H1 (cell line): ENCODE results near the gene GRK6.

Experiments
- HDAC2 ChIP-seq, 2 experiments: fragments of 300-600 bp in 1 of 2; sonication (generic) in 1 of 2; IDR thresholded peaks; 2 replicates each; pipeline ENCODE4 v1.6.1; 2011 to 2012; ENCODE audit warnings: low read depth in 2 of 2, low read length in 2 of 2, mild to moderate bottlenecking in 2 of 2, moderate library complexity in 2 of 2, borderline replicate concordance in 1 of 2, inconsistent platforms in 1 of 2
- MAFK ChIP-seq: IDR thresholded peaks from 2 replicates; pipeline ENCODE4 v1.6.1; 2012; ENCODE audit warnings: low read depth, mild to moderate bottlenecking, improper control_type of control experiment, low read length
- PHF8 ChIP-seq: fragments of 200-600 bp; sonication (generic); conservative IDR thresholded peaks from 2 replicates; pipeline ENCODE4 v1.7.1; 2012; ENCODE audit warnings: low read depth, mild to moderate bottlenecking, inconsistent platforms, low read length, moderate library complexity
- RFX5 ChIP-seq: IDR thresholded peaks from 2 replicates; pipeline ENCODE4 v1.6.1; 2011; ENCODE audit warnings: low read depth, low read length, improper control_type of control experiment, borderline replicate concordance
- SP2 ChIP-seq: IDR thresholded peaks from 2 replicates; pipeline ENCODE4 v1.6.1; 2012; ENCODE audit warnings: mild to moderate bottlenecking, low read length, inconsistent platforms
- TF ChIP-seq, protein P1 (sequence below): IDR thresholded peaks from 2 replicates; pipeline ENCODE4 v1.6.1; 2012; ENCODE audit warnings: inconsistent platforms
- TF ChIP-seq, protein P2 (sequence below): fragments of 300-600 bp; sonication (generic); IDR thresholded peaks from 2 replicates; pipeline ENCODE4 v1.7.1; 2012; ENCODE audit warnings: low read length, moderate library complexity, mild to moderate bottlenecking, inconsistent platforms; ENCODE audit not compliant: insufficient replicate concordance
- TF ChIP-seq, protein P3 (sequence below), 3 experiments: IDR thresholded peaks; 1 replicate in 2 of 3; 2 replicates in 1 of 3; pipeline versions ENCODE4 v1.5.1 to v1.6.1; 2011; ENCODE audit warnings: low read length in 3 of 3, mild to moderate bottlenecking in 3 of 3, inconsistent platforms in 2 of 3, low read depth in 1 of 3, moderate library complexity in 1 of 3; ENCODE audit not compliant: insufficient read depth in 1 of 3; ENCODE audit errors: control extremely low read depth in 1 of 3

DNA sequence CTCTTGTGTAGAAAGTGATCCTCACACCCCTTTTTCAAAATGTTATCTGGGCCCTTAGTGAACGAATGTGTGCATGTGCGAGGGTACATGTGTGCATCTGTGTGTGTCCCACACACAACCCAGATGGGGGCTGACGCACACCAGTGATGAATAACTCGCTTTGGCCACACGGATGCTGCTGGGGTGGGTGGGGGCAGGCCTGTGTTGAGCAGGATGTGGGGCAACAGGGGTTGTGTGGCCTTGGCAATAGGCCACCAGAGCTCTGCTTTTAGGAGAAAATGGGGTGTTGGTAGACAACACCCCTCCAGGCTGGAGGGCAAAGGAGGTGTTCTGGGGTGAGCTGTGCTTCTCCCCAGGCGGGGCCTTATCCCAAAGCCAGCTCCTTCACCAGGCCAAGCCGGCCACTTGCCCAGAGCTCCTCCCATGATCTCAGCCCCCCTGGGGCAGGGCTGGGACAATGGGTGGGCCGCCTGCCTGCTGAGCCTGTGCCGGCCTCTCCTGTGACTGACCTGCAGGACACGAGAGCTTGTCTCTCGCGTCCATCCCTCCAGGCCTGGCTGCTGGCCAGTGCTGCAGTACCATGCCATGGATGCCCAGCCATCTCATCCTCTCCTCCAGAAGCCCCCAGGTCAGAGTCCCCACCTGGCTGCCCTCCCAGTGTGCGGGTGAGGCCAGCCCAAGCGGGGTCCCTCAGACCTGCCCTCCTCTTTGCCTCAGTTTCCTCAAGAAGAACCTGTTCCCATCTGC is 45.3 kb downstream of the GRK6 start:
- TF ChIP-seq RFX5 (no peak), HDAC2 (IDR thresholded peaks at IDR 0.05; ENCODE audit: borderline replicate concordance in 1 of 2, low read depth in 2 of 2, low read length in 2 of 2) (no peak), PHF8 (no peak), MAFK (no peak), SP2 (no peak)
- TF ChIP-seq, protein P1, sequence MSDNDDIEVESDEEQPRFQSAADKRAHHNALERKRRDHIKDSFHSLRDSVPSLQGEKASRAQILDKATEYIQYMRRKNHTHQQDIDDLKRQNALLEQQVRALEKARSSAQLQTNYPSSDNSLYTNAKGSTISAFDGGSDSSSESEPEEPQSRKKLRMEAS: 0 out of 2 replicates have a peak, but pooled peaks have one; percentile 6
- TF ChIP-seq, protein P2, sequence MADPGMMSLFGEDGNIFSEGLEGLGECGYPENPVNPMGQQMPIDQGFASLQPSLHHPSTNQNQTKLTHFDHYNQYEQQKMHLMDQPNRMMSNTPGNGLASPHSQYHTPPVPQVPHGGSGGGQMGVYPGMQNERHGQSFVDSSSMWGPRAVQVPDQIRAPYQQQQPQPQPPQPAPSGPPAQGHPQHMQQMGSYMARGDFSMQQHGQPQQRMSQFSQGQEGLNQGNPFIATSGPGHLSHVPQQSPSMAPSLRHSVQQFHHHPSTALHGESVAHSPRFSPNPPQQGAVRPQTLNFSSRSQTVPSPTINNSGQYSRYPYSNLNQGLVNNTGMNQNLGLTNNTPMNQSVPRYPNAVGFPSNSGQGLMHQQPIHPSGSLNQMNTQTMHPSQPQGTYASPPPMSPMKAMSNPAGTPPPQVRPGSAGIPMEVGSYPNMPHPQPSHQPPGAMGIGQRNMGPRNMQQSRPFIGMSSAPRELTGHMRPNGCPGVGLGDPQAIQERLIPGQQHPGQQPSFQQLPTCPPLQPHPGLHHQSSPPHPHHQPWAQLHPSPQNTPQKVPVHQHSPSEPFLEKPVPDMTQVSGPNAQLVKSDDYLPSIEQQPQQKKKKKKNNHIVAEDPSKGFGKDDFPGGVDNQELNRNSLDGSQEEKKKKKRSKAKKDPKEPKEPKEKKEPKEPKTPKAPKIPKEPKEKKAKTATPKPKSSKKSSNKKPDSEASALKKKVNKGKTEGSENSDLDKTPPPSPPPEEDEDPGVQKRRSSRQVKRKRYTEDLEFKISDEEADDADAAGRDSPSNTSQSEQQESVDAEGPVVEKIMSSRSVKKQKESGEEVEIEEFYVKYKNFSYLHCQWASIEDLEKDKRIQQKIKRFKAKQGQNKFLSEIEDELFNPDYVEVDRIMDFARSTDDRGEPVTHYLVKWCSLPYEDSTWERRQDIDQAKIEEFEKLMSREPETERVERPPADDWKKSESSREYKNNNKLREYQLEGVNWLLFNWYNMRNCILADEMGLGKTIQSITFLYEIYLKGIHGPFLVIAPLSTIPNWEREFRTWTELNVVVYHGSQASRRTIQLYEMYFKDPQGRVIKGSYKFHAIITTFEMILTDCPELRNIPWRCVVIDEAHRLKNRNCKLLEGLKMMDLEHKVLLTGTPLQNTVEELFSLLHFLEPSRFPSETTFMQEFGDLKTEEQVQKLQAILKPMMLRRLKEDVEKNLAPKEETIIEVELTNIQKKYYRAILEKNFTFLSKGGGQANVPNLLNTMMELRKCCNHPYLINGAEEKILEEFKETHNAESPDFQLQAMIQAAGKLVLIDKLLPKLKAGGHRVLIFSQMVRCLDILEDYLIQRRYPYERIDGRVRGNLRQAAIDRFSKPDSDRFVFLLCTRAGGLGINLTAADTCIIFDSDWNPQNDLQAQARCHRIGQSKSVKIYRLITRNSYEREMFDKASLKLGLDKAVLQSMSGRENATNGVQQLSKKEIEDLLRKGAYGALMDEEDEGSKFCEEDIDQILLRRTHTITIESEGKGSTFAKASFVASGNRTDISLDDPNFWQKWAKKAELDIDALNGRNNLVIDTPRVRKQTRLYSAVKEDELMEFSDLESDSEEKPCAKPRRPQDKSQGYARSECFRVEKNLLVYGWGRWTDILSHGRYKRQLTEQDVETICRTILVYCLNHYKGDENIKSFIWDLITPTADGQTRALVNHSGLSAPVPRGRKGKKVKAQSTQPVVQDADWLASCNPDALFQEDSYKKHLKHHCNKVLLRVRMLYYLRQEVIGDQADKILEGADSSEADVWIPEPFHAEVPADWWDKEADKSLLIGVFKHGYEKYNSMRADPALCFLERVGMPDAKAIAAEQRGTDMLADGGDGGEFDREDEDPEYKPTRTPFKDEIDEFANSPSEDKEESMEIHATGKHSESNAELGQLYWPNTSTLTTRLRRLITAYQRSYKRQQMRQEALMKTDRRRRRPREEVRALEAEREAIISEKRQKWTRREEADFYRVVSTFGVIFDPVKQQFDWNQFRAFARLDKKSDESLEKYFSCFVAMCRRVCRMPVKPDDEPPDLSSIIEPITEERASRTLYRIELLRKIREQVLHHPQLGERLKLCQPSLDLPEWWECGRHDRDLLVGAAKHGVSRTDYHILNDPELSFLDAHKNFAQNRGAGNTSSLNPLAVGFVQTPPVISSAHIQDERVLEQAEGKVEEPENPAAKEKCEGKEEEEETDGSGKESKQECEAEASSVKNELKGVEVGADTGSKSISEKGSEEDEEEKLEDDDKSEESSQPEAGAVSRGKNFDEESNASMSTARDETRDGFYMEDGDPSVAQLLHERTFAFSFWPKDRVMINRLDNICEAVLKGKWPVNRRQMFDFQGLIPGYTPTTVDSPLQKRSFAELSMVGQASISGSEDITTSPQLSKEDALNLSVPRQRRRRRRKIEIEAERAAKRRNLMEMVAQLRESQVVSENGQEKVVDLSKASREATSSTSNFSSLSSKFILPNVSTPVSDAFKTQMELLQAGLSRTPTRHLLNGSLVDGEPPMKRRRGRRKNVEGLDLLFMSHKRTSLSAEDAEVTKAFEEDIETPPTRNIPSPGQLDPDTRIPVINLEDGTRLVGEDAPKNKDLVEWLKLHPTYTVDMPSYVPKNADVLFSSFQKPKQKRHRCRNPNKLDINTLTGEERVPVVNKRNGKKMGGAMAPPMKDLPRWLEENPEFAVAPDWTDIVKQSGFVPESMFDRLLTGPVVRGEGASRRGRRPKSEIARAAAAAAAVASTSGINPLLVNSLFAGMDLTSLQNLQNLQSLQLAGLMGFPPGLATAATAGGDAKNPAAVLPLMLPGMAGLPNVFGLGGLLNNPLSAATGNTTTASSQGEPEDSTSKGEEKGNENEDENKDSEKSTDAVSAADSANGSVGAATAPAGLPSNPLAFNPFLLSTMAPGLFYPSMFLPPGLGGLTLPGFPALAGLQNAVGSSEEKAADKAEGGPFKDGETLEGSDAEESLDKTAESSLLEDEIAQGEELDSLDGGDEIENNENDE: no peak
- TF ChIP-seq, protein P3, sequence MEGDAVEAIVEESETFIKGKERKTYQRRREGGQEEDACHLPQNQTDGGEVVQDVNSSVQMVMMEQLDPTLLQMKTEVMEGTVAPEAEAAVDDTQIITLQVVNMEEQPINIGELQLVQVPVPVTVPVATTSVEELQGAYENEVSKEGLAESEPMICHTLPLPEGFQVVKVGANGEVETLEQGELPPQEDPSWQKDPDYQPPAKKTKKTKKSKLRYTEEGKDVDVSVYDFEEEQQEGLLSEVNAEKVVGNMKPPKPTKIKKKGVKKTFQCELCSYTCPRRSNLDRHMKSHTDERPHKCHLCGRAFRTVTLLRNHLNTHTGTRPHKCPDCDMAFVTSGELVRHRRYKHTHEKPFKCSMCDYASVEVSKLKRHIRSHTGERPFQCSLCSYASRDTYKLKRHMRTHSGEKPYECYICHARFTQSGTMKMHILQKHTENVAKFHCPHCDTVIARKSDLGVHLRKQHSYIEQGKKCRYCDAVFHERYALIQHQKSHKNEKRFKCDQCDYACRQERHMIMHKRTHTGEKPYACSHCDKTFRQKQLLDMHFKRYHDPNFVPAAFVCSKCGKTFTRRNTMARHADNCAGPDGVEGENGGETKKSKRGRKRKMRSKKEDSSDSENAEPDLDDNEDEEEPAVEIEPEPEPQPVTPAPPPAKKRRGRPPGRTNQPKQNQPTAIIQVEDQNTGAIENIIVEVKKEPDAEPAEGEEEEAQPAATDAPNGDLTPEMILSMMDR (IDR thresholded peaks at IDR 0.05; ENCODE audit: control extremely low read depth in 1 of 3, insufficient read depth in 1 of 3, low read depth in 1 of 3, low read length in 3 of 3): no peak
